ENCODE measurements around the gene LYST.

GRCh38 chr1:235617140-235617539 is 249.6 kb downstream of the LYST start:
- TF ChIP-seq CTCF (conservative IDR thresholded peaks at IDR 0.05; ENCODE audit: low read length) (no peak), EZH2phosphoT487 (IDR thresholded peaks at IDR 0.05; ENCODE audit: borderline replicate concordance) (no peak)
